ENCODE data around the gene CAPZA1.

Gene CAPZA1

DNA sequence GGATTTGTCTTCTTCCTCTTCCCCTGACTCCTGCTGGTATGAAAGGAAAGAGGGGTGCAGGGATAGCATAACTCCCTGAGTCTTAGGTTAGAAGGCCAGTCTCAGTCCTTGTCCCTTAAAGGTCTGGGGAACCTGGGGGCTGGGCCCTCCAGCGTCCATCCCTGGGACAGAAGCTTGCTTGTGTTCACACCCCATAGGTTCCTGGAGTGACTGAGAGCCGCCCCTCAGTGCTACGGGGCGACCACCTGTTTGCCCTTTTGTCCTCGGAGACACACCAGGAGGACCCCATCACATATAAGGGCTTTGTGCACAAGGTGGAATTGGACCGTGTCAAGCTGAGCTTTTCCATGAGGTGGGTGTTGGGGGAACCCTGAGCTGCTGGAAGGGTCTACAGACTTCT, 74.2 kb downstream of the CAPZA1 start:
- Histone ChIP-seq H3K27ac (ENCODE audit: low read depth, low read length) (no peak overlapping the region), H3K9ac (ENCODE audit: low read length) (no peak overlapping the region), H3K4me1 (ENCODE audit: control insufficient read depth, insufficient read depth, low read length) (peaks cover 15% of the 10 kb centered on the region), H3K27me3 (ENCODE audit: control insufficient read depth, insufficient read depth, low read length) (peaks cover 18% of the 10 kb centered on the region), H3K36me3 (ENCODE audit: control insufficient read depth, insufficient read depth, low read length) (peaks cover 56% of the 10 kb centered on the region), H3K9me3 (ENCODE audit: control insufficient read depth, insufficient read depth, low read depth, low read length) (no peaks in the 10 kb centered on the region), H3K4me3 (ENCODE audit: low read depth, low read length) (no peak overlapping the region)

DNA sequence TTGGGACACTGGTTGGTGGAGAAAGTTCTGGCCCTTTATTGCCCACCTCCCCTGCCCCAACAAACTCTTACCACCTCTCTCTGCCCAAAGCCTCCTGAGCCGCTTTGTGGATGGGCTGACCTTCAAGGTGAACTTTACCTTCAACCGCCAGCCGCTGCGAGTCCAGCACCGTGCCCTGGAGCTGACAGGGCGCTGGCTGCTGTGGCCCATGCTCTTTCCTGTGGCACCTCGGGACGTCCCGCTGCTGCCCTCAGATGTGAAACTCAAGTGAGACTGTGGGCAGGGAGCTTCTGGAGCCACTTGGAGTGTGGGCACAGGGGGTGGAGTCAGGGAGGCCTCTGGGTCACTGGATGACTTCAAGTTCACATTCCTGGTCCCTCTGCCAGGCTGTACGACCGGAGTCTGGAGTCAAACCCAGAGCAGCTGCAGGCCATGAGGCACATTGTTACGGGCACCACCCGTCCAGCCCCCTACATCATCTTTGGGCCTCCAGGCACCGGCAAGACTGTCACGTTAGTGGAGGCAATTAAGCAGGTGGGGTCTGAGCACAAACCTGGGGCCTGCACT, 74.8 kb downstream of the CAPZA1 start:
- H3K9me3 ChIP-seq (ENCODE audit: control insufficient read depth, insufficient read depth, low read depth, low read length) = no peaks in the 10 kb centered on the region
- H3K27me3 ChIP-seq (ENCODE audit: control insufficient read depth, insufficient read depth, low read length) = peaks cover 23% of the 10 kb centered on the region
- H3K36me3 ChIP-seq (ENCODE audit: control insufficient read depth, insufficient read depth, low read length) = peaks cover 58% of the 10 kb centered on the region
- H3K4me1 ChIP-seq (ENCODE audit: control insufficient read depth, insufficient read depth, low read length) = peaks cover 20% of the 10 kb centered on the region
- no peak overlapping the region for H3K4me3 ChIP-seq (ENCODE audit: low read depth, low read length)
- no peak overlapping the region for H3K27ac ChIP-seq (ENCODE audit: low read depth, low read length)
- no peak overlapping the region for H3K9ac ChIP-seq (ENCODE audit: low read length)

- peaks cover 66% of the 10 kb centered on the region for H3K36me3 ChIP-seq (ENCODE audit: control insufficient read depth, insufficient read depth, low read length)
- peaks cover 25% of the 10 kb centered on the region for H3K4me1 ChIP-seq (ENCODE audit: control insufficient read depth, insufficient read depth, low read length)
- peaks cover 31% of the 10 kb centered on the region for H3K27me3 ChIP-seq (ENCODE audit: control insufficient read depth, insufficient read depth, low read length)
- no peak overlapping the region for H3K9ac ChIP-seq (ENCODE audit: low read length)
- no peak overlapping the region for H3K4me3 ChIP-seq (ENCODE audit: low read depth, low read length)
- no peaks in the 10 kb centered on the region for H3K9me3 ChIP-seq (ENCODE audit: control insufficient read depth, insufficient read depth, low read depth, low read length)
- H3K27ac ChIP-seq (ENCODE audit: low read depth, low read length) = no peak overlapping the region
Measured at GRCh38 chr1:112695276-112695675, 75.6 kb downstream of the CAPZA1 start.

DNA sequence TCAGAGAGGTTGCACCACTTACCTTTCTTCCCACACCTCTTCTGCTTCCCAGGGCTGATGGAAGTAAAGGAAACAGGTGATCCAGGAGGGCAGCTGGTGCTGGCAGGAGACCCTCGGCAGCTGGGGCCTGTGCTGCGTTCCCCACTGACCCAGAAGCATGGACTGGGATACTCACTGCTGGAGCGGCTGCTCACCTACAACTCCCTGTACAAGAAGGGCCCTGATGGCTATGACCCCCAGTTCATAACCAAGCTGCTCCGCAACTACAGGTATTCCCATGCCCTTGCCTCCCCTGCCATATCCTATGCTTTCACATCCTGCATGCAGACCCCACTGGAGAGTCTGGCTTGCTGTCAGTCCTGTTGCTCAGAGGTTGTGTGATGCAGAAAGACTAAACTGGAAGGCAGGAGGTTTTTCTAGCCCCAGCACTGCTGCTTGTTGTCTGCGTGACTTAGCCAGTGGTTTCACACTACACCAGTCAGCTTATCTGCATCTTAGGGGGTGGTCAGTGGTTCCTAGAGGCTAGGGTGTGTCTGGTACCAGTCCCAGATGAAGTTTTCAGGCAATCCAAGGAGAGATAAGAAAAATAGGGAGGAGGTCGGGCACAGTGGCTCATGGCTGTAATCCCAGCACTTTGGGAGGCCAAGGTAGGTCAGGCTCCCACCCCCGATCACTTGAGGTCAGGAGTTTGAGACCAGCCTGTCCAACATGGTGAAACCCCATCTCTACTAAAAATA, 77.1 kb downstream of the CAPZA1 start:
- Histone ChIP-seq H3K9ac (ENCODE audit: low read length) (no peak overlapping the region), H3K4me3 (ENCODE audit: low read depth, low read length) (no peak overlapping the region), H3K27me3 (ENCODE audit: control insufficient read depth, insufficient read depth, low read length) (peaks cover 40% of the 10 kb centered on the region), H3K36me3 (ENCODE audit: control insufficient read depth, insufficient read depth, low read length) (peaks cover 69% of the 10 kb centered on the region), H3K9me3 (ENCODE audit: control insufficient read depth, insufficient read depth, low read depth, low read length) (no peaks in the 10 kb centered on the region), H3K4me1 (ENCODE audit: control insufficient read depth, insufficient read depth, low read length) (peaks cover 39% of the 10 kb centered on the region), H3K27ac (ENCODE audit: low read depth, low read length) (no peak overlapping the region)

GRCh38 chr1:112697781-112698201, 78.2 kb downstream of the CAPZA1 start:
- H3K9ac ChIP-seq (ENCODE audit: low read length) = no peak overlapping the region
- H3K27ac ChIP-seq (ENCODE audit: low read depth, low read length) = no peak overlapping the region
- H3K36me3 ChIP-seq (ENCODE audit: control insufficient read depth, insufficient read depth, low read length) = peaks cover 67% of the 10 kb centered on the region
- H3K27me3 ChIP-seq (ENCODE audit: control insufficient read depth, insufficient read depth, low read length) = peaks cover 50% of the 10 kb centered on the region
- no peaks in the 10 kb centered on the region for H3K9me3 ChIP-seq (ENCODE audit: control insufficient read depth, insufficient read depth, low read depth, low read length)
- peaks cover 47% of the 10 kb centered on the region for H3K4me1 ChIP-seq (ENCODE audit: control insufficient read depth, insufficient read depth, low read length)
- no peak overlapping the region for H3K4me3 ChIP-seq (ENCODE audit: low read depth, low read length)

- H3K9me3 ChIP-seq (ENCODE audit: control insufficient read depth, insufficient read depth, low read depth, low read length) = no peaks in the 10 kb centered on the region
- no peak overlapping the region for H3K27ac ChIP-seq (ENCODE audit: low read depth, low read length)
- peaks cover 63% of the 10 kb centered on the region for H3K36me3 ChIP-seq (ENCODE audit: control insufficient read depth, insufficient read depth, low read length)
- H3K9ac ChIP-seq (ENCODE audit: low read length) = no peak overlapping the region
- no peak overlapping the region for H3K4me3 ChIP-seq (ENCODE audit: low read depth, low read length)
- H3K27me3 ChIP-seq (ENCODE audit: control insufficient read depth, insufficient read depth, low read length) = peaks cover 59% of the 10 kb centered on the region
- H3K4me1 ChIP-seq (ENCODE audit: control insufficient read depth, insufficient read depth, low read length) = peaks cover 54% of the 10 kb centered on the region
Measured at GRCh38 chr1:112698366-112699310, 79.0 kb downstream of the CAPZA1 start.

DNA sequence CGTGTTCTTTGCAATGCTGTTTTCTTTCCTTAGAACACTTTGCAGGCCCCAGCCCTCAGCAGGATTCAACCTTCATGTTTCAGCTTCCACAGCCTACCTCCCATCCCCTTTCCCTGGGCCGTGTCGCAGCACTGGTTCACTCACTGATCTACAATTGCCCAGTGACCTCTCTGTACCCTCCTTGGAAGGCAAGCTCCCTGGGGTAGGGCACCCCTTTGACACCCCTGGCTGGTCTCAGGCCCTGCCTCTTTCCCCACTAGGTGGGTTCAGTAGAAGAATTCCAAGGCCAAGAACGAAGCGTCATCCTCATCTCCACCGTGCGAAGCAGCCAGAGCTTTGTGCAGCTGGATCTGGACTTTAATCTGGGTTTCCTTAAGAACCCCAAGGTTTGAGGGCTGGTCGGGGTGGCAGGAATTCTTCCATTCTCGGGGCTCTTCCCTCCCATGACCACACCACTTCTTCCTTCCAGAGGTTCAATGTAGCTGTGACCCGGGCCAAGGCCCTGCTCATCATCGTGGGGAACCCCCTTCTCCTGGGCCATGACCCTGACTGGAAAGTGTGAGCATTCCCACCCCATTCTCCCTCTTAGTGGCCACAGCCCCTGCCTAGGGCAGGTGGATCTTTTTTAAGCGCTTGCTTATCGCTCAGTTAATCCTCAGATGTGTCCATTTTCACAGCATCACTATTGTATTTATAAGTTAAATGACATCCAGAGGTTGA, 80.0 kb downstream of the CAPZA1 start:
- Histone ChIP-seq H3K4me1 (ENCODE audit: control insufficient read depth, insufficient read depth, low read length) (peaks cover 63% of the 10 kb centered on the region), H3K9me3 (ENCODE audit: control insufficient read depth, insufficient read depth, low read depth, low read length) (no peaks in the 10 kb centered on the region), H3K27me3 (ENCODE audit: control insufficient read depth, insufficient read depth, low read length) (peaks cover 68% of the 10 kb centered on the region), H3K27ac (ENCODE audit: low read depth, low read length) (peak overlapping the region; percentile 18; the same call in 1 of the 2 replicates), H3K4me3 (ENCODE audit: low read depth, low read length) (peak overlapping the region; percentile 37), H3K36me3 (ENCODE audit: control insufficient read depth, insufficient read depth, low read length) (peaks cover 54% of the 10 kb centered on the region), H3K9ac (ENCODE audit: low read length) (peak overlapping the region; percentile 67)

- H3K27me3 ChIP-seq (ENCODE audit: control insufficient read depth, insufficient read depth, low read length) = peaks cover 72% of the 10 kb centered on the region
- peak overlapping the region; percentile 27; the same call in 1 of the 2 replicates for H3K27ac ChIP-seq (ENCODE audit: low read depth, low read length)
- H3K9ac ChIP-seq (ENCODE audit: low read length) = peak overlapping the region; percentile 67
- H3K4me3 ChIP-seq (ENCODE audit: low read depth, low read length) = peak overlapping the region; percentile 37
- no peaks in the 10 kb centered on the region for H3K9me3 ChIP-seq (ENCODE audit: control insufficient read depth, insufficient read depth, low read depth, low read length)
- H3K4me1 ChIP-seq (ENCODE audit: control insufficient read depth, insufficient read depth, low read length) = peaks cover 71% of the 10 kb centered on the region
- H3K36me3 ChIP-seq (ENCODE audit: control insufficient read depth, insufficient read depth, low read length) = peaks cover 45% of the 10 kb centered on the region
Measured at GRCh38 chr1:112700290-112701226, 80.9 kb downstream of the CAPZA1 start.

- Histone ChIP-seq H3K4me3 (ENCODE audit: low read depth, low read length) (peak overlapping the region; percentile 34; the same call in 1 of the 2 replicates), H3K27me3 (ENCODE audit: control insufficient read depth, insufficient read depth, low read length) (peaks cover 80% of the 10 kb centered on the region), H3K4me1 (ENCODE audit: control insufficient read depth, insufficient read depth, low read length) (peaks cover 75% of the 10 kb centered on the region), H3K9me3 (ENCODE audit: control insufficient read depth, insufficient read depth, low read depth, low read length) (no peaks in the 10 kb centered on the region), H3K9ac (ENCODE audit: low read length) (peak overlapping the region; percentile 49), H3K27ac (ENCODE audit: low read depth, low read length) (peak overlapping the region; percentile 27; the same call in 1 of the 2 replicates), H3K36me3 (ENCODE audit: control insufficient read depth, insufficient read depth, low read length) (peaks cover 42% of the 10 kb centered on the region)
Measured at GRCh38 chr1:112701227-112702066, 81.8 kb downstream of the CAPZA1 start.
